Adrenal gland (tissue), 12 donors: ENCODE measurements around the gene GPR4. TPM values are rescaled to one million over a fixed set of nuclear protein-coding genes. Genes with fewer than 3 reads are reported as not detected.

ENCODE experiments used
- DNase-seq, 7 donors: peaks; one replicate each; pipeline ENCODE4 v3.0.0-alpha.2; 2019 to 2020
- H3K27ac ChIP-seq, 5 donors: fragments of 200-600 bp; sonication (generic) in 4 of 5; 1 replicate in 3 of 5; 2 replicates in 2 of 5; pipeline versions ENCODE4 v1.5.1 to v1.8.0; 2016 to 2020; ENCODE audit warnings: mild to moderate bottlenecking in 1 of 5
- H3K27me3 ChIP-seq: fragments of 200-600 bp; 2 replicates; pipeline ENCODE4 v1.8.0; 2021
- H3K36me3 ChIP-seq, 2 donors: fragments of 200-600 bp; replicated peaks in 1 of 2; 1 replicate in 1 of 2; 2 replicates in 1 of 2; pipeline versions ENCODE4 v1.5.1 to v1.8.0; 2018 to 2022
- H3K4me1 ChIP-seq, 2 donors: fragments of 200-600 bp; replicated peaks in 1 of 2; 1 replicate in 1 of 2; 2 replicates in 1 of 2; pipeline versions ENCODE4 v1.5.1 to v1.8.0; 2018 to 2021
- H3K4me3 ChIP-seq, 4 donors: fragments of 200-600 bp; sonication (generic) in 3 of 4; one replicate each; pipeline ENCODE4 v1.5.1; 2016 to 2018
- H3K9me3 ChIP-seq, 3 donors: fragments of 200-600 bp; sonication (generic) in 1 of 3; replicated peaks in 1 of 3; 1 replicate in 2 of 3; 2 replicates in 1 of 3; pipeline versions ENCODE4 v1.5.1 to v1.8.0; 2016 to 2021
- CTCF ChIP-seq, 6 experiments: fragments of 450-650 bp in 4 of 6; fragments of 200-600 bp in 2 of 6; sonication (generic) in 1 of 6; IDR thresholded peaks; 1 replicate in 5 of 6; 2 replicates in 1 of 6; pipeline versions ENCODE4 v1.5.1 to v1.8.0; 2016 to 2021; ENCODE audit warnings: antibody characterized with exemption in 6 of 6, mild to moderate bottlenecking in 2 of 6, moderate library complexity in 1 of 6
- POLR2A ChIP-seq, 2 donors: fragments of 450-650 bp; IDR thresholded peaks; one replicate each; pipeline ENCODE4 v1.6.1; 2017; ENCODE audit warnings: antibody characterized with exemption in 2 of 2, mild to moderate bottlenecking in 2 of 2, moderate library complexity in 1 of 2
- WGBS, 4 donors: extraction: QIAGEN DNeasy Blood & Tissue Kit in 2 of 4; methylation state at CpG; one replicate each; pipeline versions ENCODE4 v1.1.5 to v1.1.7; 2013 to 2017; 5-methylcytosine and 5-hydroxymethylcytosine counted together
- intact Hi-C, 2 donors: fragments of 100-400 bp; cut with DNase I; formaldehyde crosslinking; loops; one replicate each; pipeline versions ENCODE4 v1.14.1 to v1.15.0; 2022 to 2023
- polyA plus RNA-seq, 3 donors: library from polyadenylated mRNA; stranded (reverse); fragments of 200-250 nt in 2 of 3; fragments of 350-450 nt in 1 of 3; fragmentation: Illumina TruSeq in 1 of 3; extraction: RNeasy Lipid Tissue Mini Kit (QIAGEN cat#74804) in 1 of 3; gene quantifications; one replicate each; pipeline ENCODE4 v1.2.3, GENCODE V29; 2013 to 2014
- total RNA-seq, 9 donors: library from RNA; depleted of rRNA in 4 of 9; stranded (reverse); fragments of >200 nt in 4 of 9; fragments of 120-200 nt in 1 of 9; fragmentation: NEBNext Ultra II Directional in 1 of 9; extraction: Animal tissue kit (Norgen Biotek cat#: 25700) in 1 of 9; gene quantifications; one replicate each; pipeline versions ENCODE4 v1.1.0 to v1.2.4, GENCODE V29; 2013 to 2023
- donor health status: healthy with polysubstance abuse.
- donor health status: Bipolar disorder and iron deficiency.
- donor health status: DM: yes; HTN: yes; CAD: no.
- donor health status: DM: no; HTN: no; CAD: no.
- donor health status: DM: no; HTN: no; CAD: no.
- donor health status: DM: yes; HTN: yes; CAD: no.

Gene GPR4
- total and polyA plus RNA-seq, 12 donors = 0.55 to 11.3 (median 4.0) TPM

GRCh38 chr19:45623984-45624383 lies 22.0 kb upstream of the GPR4 start:
- Histone ChIP-seq H3K27ac (no peak overlapping the region), H3K9me3 (no peaks in the 10 kb centered on the region), H3K36me3 (peaks cover 0 to 63% of the 10 kb centered on the region in 2 donors), H3K27me3 (no peaks in the 10 kb centered on the region), H3K4me1 (no peaks in the 10 kb centered on the region), H3K4me3 (no peak overlapping the region)
- intact Hi-C loops = no loop called here
- WGBS, 4 donors = 94 to 100% (median 97%) methylated on average over 1 of the region's 1 CpG
- TF ChIP-seq POLR2A (IDR thresholded peaks at IDR 0.05) (no peak), CTCF (IDR thresholded peaks at IDR 0.05) (no peak)
- DNase-seq = no peak

- Histone ChIP-seq H3K27me3 (no peaks in the 10 kb centered on the region), H3K4me3 (no peak overlapping the region), H3K36me3 (peaks cover 0 to 61% of the 10 kb centered on the region in 2 donors), H3K4me1 (no peaks in the 10 kb centered on the region), H3K9me3 (no peaks in the 10 kb centered on the region), H3K27ac (no peak overlapping the region)
- no peak for DNase-seq
- 86 to 89% (median 88%) methylated on average over 6 of the region's 6 CpGs for WGBS, 4 donors
- intact Hi-C loops = no loop called here
- TF ChIP-seq CTCF (IDR thresholded peaks at IDR 0.05) (no peak), POLR2A (IDR thresholded peaks at IDR 0.05) (no peak)
Observed at GRCh38 chr19:45621976-45622503, 20.0 kb upstream of the GPR4 start.

DNA sequence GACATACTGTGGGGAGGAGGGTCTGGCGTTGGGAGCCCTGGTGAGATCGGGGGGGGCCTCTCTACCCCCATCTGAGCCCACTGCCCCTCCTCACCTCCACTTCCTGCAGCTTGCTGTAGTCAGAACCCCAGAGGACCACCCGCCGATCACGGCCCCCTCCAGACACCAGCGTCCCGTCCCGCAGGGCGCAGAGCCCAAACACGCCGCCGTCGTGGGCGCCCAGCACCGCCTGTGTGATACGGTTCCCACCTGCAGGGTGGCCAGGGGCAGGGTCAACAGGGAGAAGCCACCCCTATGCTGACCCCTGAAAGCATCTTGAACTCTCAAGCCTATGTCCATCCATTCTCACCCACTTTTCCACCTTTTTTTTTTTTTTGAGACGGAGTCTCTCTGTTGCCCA lies 19.4 kb upstream of the GPR4 start:
- WGBS, 4 donors = 89 to 97% (median 92%) methylated on average over 12 to 17 of the region's 17 CpGs
- Histone ChIP-seq H3K4me1 (no peaks in the 10 kb centered on the region), H3K36me3 (peaks cover 0 to 62% of the 10 kb centered on the region in 2 donors), H3K27ac (no peak overlapping the region), H3K27me3 (no peaks in the 10 kb centered on the region), H3K4me3 (no peak overlapping the region), H3K9me3 (no peaks in the 10 kb centered on the region)
- DNase-seq = no peak
- TF ChIP-seq POLR2A (IDR thresholded peaks at IDR 0.05) = no peak
- TF ChIP-seq CTCF (IDR thresholded peaks at IDR 0.05) = no peak
- intact Hi-C loops = no loop called here

DNA sequence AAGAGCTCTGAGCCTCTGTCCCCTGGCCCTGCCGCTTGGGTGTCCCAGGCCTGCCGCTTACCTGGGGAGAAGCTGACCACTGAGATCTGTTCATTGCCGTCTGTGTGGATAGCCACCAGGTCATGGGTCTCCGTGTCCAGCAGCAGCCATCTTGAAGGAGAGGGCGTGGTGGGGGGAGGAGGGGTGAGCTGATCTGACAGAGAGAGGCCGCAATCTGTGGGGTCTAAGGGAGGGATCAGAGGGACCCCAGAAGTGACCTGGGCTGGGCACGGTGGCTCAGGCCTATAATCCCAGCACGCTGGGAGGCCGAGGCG lies 14.6 kb upstream of the GPR4 start:
- Histone ChIP-seq H3K27me3 (no peaks in the 10 kb centered on the region), H3K36me3 (peaks cover 0 to 70% of the 10 kb centered on the region in 2 donors), H3K4me3 (no peak overlapping the region), H3K4me1 (peaks cover 0 to 9% of the 10 kb centered on the region in 2 donors), H3K27ac (peak overlapping the region in 3 of 5 donors; percentile 14 to 80 (median 79)), H3K9me3 (no peaks in the 10 kb centered on the region)
- TF ChIP-seq CTCF (IDR thresholded peaks at IDR 0.05) = no peak
- no peak for TF ChIP-seq POLR2A (IDR thresholded peaks at IDR 0.05)
- intact Hi-C loops = no loop called here
- 76 to 90% (median 88%) methylated on average over 8 to 10 of the region's 10 CpGs for WGBS, 4 donors
- no peak for DNase-seq
